Activated naive CD4-positive, alpha-beta T cell treated with anti-CD3 and anti-CD28 coated beads, Interleukin-2, amount 50 U/mL, for 24 hours (primary cell): ENCODE results near the gene PIGH.
A peak's percentile ranks its signal among the peaks of the same experiment; 100 is the strongest.

ENCODE experiments used
- H3K27ac Mint-ChIP-seq: one replicate; pipeline ENCODE4 v1.8.0; 2021; ENCODE audit warnings: mild to moderate bottlenecking, mixed read lengths
- H3K27me3 Mint-ChIP-seq: one replicate; pipeline ENCODE4 v1.8.0; 2021; ENCODE audit warnings: mixed read lengths
- H3K36me3 Mint-ChIP-seq: one replicate; pipeline ENCODE4 v1.8.0; 2021; ENCODE audit warnings: mixed read lengths
- H3K4me1 Mint-ChIP-seq: one replicate; pipeline ENCODE4 v1.8.0; 2021; ENCODE audit warnings: mixed read lengths
- H3K4me3 Mint-ChIP-seq: one replicate; pipeline ENCODE4 v1.8.0; 2021; ENCODE audit warnings: mild to moderate bottlenecking, mixed read lengths
- H3K9me3 Mint-ChIP-seq: one replicate; pipeline ENCODE4 v1.8.0; 2021; ENCODE audit warnings: mixed read lengths

PIGH gene

DNA sequence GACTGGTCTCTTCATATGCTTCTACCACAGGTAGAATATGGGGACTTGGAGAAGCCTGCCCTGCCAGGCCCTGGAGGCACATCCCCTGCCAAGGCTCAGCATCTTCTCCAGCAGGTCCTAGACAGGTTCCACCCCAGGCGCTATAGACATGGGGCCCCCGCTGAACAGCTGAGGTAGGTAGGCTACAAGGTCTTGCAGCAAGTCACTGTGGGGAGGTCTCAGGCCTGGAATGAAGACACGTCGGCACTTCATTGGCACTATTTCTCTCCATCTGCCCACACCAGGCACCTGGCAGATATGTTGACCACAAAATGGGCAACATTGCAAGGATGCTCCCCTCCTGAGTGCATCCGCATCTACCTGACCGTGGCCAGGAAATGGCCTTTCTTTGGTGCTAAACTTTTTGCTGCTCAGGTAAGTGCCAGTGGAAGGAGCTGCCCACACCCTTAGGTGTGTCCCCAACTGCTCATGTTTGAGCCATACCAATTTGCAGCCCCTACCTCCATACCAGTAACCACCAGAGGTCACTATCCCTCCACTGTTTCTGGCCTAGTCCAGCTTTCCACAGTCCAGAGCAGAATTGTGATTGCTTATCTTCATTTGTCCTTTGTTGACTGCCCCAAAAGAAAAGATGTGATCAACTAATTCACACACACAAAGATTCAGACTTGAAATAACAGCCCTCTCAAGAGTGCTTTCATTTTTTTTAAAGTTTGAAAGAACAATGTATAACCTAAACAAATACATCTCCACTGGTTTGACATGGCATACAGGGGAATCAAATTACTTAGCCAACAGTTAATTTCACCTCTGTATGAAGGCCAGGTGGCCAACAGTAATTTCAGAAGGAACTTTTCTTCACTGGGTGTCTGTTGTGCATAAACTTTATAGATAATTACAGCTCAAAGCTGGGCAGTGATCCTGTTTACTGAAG is 16.1 kb downstream of the PIGH start:
- peaks cover 2% of the 10 kb centered on the region for H3K36me3 Mint-ChIP-seq
- H3K9me3 Mint-ChIP-seq, result no peaks in the 10 kb centered on the region
- no peak overlapping the region for H3K4me3 Mint-ChIP-seq
- H3K4me1 Mint-ChIP-seq, result no peaks in the 10 kb centered on the region
- H3K27me3 Mint-ChIP-seq, result no peaks in the 10 kb centered on the region
- no peak overlapping the region for H3K27ac Mint-ChIP-seq

DNA sequence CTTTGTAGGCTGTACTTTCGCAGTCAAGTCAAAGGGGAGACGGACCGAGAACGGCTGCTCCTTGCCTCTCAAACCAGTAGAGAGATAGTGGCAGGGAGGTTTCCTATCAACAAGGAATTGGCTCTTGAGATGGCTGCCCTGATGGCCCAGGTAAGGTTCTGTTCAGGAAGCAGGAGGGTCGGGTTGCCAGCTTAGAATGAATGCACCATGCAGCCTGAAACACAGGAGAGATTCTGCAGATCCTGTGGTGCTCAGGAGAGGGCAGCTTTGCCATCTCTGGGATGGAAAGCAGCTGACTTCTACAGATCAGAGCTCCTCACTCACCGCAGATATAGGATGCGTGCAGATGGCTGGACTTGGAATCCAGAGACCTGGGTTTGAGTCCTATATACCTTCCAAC is 18.0 kb downstream of the PIGH start:
- Mint-ChIP-seq H3K4me3 (no peak overlapping the region), H3K4me1 (no peaks in the 10 kb centered on the region), H3K36me3 (no peaks in the 10 kb centered on the region), H3K27me3 (no peaks in the 10 kb centered on the region), H3K9me3 (no peaks in the 10 kb centered on the region), H3K27ac (no peak overlapping the region)

DNA sequence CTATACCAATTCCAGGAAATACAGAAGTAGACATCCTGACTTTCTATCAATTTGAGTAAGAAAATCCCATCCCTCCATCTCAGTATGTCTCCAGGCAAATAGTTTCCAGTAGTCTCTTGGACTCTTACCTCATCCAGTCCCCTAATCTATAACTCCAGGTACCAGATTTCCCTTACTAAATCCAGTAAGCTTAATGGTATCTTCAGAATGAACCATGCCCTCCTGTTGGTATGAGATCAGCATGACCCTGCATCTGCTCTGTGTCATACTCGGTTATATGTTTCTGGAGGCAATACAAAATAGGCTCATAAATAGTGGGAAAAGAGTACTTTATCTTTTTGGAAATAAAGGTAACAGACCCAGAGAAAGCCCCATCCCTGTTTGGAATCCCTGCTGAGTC is 18.4 kb downstream of the PIGH start:
- no peaks in the 10 kb centered on the region for H3K4me1 Mint-ChIP-seq
- H3K27me3 Mint-ChIP-seq, result no peaks in the 10 kb centered on the region
- H3K4me3 Mint-ChIP-seq, result no peak overlapping the region
- H3K36me3 Mint-ChIP-seq, result no peaks in the 10 kb centered on the region
- no peaks in the 10 kb centered on the region for H3K9me3 Mint-ChIP-seq
- no peak overlapping the region for H3K27ac Mint-ChIP-seq

DNA sequence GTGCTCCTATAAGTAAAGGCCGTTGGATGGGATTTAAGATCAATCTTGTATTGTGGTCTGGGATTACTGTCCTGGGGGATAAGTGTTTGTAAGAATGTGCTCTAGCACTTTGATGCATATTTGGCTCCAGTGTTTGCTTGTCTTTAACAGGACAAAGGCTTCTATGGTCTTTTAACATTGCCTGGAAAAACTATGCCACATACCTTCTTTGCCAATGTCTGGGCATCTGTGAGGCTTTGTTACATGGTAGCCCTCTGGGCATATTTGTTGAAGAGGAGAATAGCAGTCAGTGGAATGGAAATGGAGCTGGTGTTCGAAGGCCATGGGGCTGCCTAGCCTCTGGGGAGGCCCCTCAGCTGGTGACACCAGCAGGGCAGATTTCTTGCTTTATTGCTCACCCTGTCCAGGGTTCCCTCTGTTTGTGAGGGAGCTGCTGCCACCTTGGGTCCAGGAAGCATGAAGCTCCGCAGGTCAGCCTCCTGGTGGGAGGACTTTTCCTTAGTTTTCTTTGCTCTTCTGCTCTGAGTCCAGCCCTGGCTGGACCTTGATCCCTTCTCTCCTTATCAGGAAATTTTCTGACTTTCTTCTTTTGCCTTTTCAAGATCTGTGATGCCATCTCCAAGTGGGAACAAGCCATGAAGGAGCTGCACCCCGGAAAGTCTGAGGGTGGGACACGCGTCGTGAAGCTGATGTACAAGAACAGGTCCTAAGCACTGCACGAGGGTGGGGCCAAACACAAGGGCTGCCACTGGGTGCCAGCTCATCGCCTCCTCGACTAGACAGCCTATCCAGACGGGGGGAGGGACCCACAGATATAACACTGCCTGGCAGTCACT is 19.5 kb downstream of the PIGH start:
- H3K36me3 Mint-ChIP-seq, result no peaks in the 10 kb centered on the region
- H3K9me3 Mint-ChIP-seq, result no peaks in the 10 kb centered on the region
- H3K27ac Mint-ChIP-seq, result no peak overlapping the region
- H3K4me1 Mint-ChIP-seq, result no peaks in the 10 kb centered on the region
- H3K4me3 Mint-ChIP-seq, result no peak overlapping the region
- H3K27me3 Mint-ChIP-seq, result no peaks in the 10 kb centered on the region

- Mint-ChIP-seq H3K9me3 (no peaks in the 10 kb centered on the region), H3K4me3 (no peak overlapping the region), H3K27me3 (no peaks in the 10 kb centered on the region), H3K36me3 (no peaks in the 10 kb centered on the region), H3K27ac (no peak overlapping the region), H3K4me1 (no peaks in the 10 kb centered on the region)
Observed at GRCh38 chr14:67579636-67580035, 20.4 kb downstream of the PIGH start.

DNA sequence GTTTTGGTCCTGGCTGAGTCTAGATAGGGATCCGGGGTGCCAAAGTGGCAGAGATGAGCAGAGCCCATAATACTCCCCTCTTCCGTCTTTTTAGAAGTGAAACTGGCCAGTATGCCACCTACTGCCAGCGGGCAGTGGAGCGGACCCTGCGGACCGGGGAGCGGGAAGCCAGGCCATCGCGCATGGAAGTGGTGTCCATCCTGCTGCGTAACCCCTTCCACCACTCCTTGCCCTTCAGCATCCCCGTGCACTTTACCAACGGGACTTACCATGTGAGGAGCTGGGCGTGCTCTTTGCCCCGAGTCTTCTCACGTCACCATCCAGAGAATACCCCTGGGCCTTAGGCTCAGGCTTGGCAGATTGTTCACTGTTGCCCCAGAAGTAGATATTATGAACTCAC is 21.0 kb downstream of the PIGH start:
- Mint-ChIP-seq H3K27me3 (no peaks in the 10 kb centered on the region), H3K36me3 (no peaks in the 10 kb centered on the region), H3K4me1 (no peaks in the 10 kb centered on the region), H3K9me3 (no peaks in the 10 kb centered on the region), H3K4me3 (no peak overlapping the region), H3K27ac (no peak overlapping the region)

DNA sequence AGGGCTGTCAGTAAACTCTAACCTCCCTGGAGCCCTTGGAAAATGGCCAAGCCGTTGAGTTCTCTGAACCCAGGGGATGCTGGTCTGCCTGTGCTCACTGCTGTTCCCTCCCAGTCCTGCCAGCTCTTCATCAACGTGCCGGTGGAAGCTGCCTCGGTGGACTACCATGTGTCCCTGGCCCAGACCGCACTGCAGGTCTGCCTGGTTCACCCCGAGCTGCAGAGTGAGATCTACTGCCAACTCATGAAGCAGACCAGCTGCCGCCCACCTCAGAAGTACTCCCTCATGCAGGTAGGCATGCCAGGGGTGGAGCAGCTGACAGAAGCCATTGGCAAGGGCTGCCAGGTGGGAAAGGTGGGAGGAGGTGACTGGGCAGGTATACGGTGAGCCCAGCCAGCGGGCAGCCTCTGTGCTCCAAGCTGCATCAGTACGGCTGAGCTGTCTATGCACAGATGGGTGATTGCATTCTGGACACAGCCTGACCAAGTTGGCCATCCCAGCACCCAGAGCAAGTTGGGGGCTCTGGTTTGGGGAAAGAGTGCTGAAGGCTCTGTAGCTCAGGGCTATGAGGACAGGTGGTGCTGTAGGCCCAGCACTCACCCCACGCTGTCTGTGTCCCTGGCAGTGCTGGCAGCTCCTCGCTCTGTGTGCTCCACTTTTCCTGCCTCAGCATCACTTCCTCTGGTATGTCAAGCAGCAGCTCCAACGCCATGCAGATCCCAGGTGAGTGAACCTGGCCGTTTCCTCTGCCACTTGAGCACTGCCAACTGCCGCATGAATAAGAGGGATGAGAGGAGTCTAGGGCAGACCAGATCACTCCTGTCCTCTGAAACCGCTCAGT is 21.9 kb downstream of the PIGH start:
- Mint-ChIP-seq H3K9me3 (no peaks in the 10 kb centered on the region), H3K27me3 (no peaks in the 10 kb centered on the region), H3K4me1 (no peaks in the 10 kb centered on the region), H3K36me3 (no peaks in the 10 kb centered on the region), H3K4me3 (no peak overlapping the region), H3K27ac (no peak overlapping the region)

GRCh38 chr14:67577181-67577808 is 22.8 kb downstream of the PIGH start:
- Mint-ChIP-seq H3K27ac (no peak overlapping the region), H3K4me3 (no peak overlapping the region), H3K4me1 (no peaks in the 10 kb centered on the region), H3K27me3 (no peaks in the 10 kb centered on the region), H3K9me3 (no peaks in the 10 kb centered on the region), H3K36me3 (no peaks in the 10 kb centered on the region)

- Mint-ChIP-seq H3K36me3 (no peaks in the 10 kb centered on the region), H3K27me3 (no peaks in the 10 kb centered on the region), H3K9me3 (no peaks in the 10 kb centered on the region), H3K27ac (no peak overlapping the region), H3K4me3 (no peak overlapping the region), H3K4me1 (no peaks in the 10 kb centered on the region)
Observed at GRCh38 chr14:67576216-67576955, 23.7 kb downstream of the PIGH start.

DNA sequence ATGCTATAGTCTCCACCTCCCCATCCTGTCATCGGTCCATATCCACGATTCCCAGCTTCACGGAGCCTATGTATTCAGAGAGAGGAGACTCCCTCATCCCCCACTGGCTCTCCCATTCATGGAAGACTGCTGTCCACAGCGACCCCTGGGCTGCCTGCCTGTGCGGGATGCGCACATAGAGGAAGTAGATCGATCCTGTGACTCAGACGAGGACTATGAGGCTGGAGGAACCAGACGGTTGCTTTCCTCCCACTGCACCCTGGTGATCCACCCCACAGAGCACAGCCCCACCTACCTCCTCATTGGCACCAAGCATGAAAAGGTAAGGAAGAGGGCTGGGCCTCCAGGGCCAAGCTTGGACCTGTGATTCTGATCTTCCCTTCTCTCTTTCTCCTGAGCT is 24.4 kb downstream of the PIGH start:
- H3K27ac Mint-ChIP-seq, result no peak overlapping the region
- H3K4me3 Mint-ChIP-seq, result no peak overlapping the region
- no peaks in the 10 kb centered on the region for H3K36me3 Mint-ChIP-seq
- no peaks in the 10 kb centered on the region for H3K9me3 Mint-ChIP-seq
- no peaks in the 10 kb centered on the region for H3K27me3 Mint-ChIP-seq
- no peaks in the 10 kb centered on the region for H3K4me1 Mint-ChIP-seq

DNA sequence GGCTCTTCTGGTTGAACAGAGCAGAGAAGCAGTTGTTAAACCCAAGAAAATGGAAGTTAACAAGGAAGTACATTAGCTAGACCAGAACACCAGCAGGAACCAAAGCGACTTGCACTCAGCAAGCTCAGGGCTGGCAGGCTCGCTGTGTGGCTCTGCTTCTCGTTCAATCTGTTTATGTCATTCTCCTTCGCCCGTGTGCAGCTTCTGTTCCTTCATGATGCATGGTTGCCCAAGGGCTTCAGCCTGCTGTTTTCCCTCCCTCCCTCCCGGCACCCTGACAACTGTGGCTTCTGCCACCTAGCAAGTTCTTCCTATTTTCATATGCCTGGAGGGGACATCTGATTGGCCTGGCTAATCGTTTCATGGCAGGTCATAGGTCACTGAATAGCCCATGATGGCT is 25.3 kb downstream of the PIGH start:
- Mint-ChIP-seq H3K9me3 (no peaks in the 10 kb centered on the region), H3K27me3 (no peaks in the 10 kb centered on the region), H3K4me1 (no peaks in the 10 kb centered on the region)

DNA sequence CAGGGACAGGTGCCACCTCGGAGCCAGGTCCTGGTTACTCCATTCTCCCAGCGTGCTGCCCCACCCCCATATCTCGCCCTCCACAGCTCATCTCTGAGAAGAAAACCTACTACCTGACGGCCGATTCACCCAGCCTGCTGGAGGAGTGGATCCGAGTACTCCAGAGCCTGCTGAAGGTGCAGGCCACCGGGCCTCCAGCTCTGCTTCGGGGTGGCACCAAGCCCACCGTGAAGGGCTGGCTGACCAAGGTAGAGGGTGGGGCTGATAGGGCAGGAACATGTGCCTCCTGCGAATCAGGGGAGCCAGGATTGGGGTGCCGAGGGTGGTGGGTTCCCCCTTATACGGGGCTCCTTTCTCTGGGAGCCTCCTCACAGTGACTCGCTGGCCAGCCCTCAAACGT is 25.9 kb downstream of the PIGH start:
- Mint-ChIP-seq H3K9me3 (no peaks in the 10 kb centered on the region), H3K4me3 (no peak overlapping the region), H3K27ac (no peak overlapping the region), H3K4me1 (no peaks in the 10 kb centered on the region), H3K27me3 (no peaks in the 10 kb centered on the region), H3K36me3 (no peaks in the 10 kb centered on the region)

More for the DNA sequence above, 25.3 kb downstream of the PIGH start:
- H3K4me3 Mint-ChIP-seq, result no peak overlapping the region
- H3K36me3 Mint-ChIP-seq, result no peaks in the 10 kb centered on the region
- no peak overlapping the region for H3K27ac Mint-ChIP-seq

DNA sequence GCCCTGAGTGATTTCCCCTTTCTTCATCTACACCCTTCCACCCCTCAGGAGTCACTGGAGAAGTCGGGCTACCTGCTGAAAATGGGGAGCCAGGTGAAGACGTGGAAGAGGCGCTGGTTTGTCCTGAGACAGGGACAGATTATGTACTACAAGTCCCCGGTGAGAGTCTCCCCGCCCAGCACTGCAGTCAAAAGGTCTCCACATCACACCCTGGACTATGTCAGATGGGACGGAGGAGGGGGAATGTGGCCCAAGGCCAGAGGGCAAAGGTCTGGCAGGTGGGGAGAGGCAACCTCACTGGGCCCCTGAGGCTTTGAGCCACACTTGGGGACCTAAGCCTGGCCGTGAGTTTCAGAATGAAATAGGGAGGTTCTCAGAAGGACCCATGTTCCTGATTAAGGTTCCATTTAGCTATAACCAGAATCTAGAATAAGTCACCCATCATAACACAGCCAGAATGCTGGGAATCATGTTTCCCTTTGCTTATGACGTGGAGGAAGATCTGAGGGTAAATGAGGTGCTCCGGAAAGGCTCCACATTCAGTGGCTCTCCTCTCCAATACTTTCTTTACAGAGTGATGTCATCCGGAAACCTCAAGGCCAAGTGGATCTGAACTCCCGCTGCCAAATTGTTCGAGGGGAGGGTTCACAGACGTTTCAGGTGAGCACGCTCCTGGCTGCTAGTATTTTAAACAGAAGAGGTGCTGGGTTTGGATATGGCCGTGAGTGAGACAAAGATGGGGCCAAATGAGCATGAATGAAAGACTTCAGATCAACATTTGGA is 26.6 kb downstream of the PIGH start:
- Mint-ChIP-seq H3K4me3 (no peak overlapping the region), H3K27ac (no peak overlapping the region), H3K27me3 (no peaks in the 10 kb centered on the region), H3K4me1 (no peaks in the 10 kb centered on the region), H3K36me3 (no peaks in the 10 kb centered on the region), H3K9me3 (no peaks in the 10 kb centered on the region)

DNA sequence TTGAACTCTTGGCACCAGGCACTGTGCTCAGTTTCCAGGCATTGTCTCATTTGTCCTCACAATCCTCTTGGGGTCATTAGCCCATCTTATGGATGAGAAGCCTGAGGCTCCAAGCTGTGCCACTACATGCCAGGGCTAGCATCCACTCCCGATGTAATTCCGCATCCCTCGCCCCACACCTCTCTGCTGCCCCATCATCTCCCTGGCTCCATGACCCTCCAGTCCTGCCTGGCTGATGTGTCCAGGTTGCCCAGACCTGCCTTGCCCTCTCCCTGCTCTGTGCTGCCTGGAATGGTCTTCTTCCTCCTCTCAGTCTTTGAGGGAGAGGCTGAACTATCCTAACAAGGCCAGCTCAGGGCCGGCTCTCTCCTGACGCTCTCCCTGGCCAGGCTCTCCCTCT is 27.5 kb downstream of the PIGH start:
- no peaks in the 10 kb centered on the region for H3K36me3 Mint-ChIP-seq
- no peak overlapping the region for H3K4me3 Mint-ChIP-seq
- no peaks in the 10 kb centered on the region for H3K4me1 Mint-ChIP-seq
- no peaks in the 10 kb centered on the region for H3K9me3 Mint-ChIP-seq
- no peaks in the 10 kb centered on the region for H3K27me3 Mint-ChIP-seq
- H3K27ac Mint-ChIP-seq, result peak overlapping the region; percentile 67
